HG03139 (cell line): Measurements from ENCODE around the gene VAV3.
"Not testable (repeated sequence)": the region's sequence is repeated elsewhere in the genome, so short reads cannot be mapped to it uniquely, and the experiment has no call there.

Experiments used
- ATAC-seq: cut with Tn5 transposase; IDR thresholded peaks from one replicate; pipeline ENCODE4 v1.9.1; 2021; ENCODE audit not compliant: unreplicated experiment

The VAV3 gene

DNA sequence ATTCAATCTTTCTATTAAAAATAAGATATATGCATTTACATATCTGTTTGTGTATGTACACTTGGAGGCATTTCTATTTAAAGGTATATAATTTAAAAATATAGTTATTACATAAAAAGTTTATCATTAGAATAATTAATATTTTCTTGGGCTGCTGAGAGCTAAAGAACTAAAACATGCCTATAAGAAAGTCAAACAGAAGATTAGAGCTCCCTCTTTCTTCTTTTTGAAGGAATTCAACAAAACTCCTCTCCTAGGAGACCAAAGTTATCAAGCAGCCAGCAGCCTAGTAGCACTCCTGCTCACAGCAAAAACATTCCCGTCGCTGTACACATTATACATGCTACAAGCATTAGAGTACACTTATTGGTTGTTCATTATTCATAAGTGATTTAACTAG lies 216.4 kb downstream of the VAV3 start:
- no peak for ATAC-seq

DNA sequence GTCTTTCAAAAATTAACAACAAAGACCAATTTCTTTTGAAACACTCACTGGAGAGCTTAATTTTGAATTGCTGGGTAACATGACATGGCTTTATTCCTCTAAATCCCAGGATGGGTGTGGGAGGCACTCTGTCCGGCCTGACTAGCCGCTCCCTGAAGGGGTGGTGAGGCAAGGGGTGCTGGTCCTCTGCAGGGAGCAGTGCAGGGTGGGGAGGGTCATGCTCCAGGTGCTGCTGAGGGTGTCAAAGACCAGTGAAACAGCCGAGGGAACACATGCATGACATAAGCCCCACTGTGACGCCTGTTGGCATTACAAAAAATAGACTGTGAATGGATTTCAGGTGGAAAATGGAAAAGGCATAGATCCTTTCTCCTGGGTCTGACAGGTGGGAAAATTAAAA lies 223.7 kb downstream of the VAV3 start:
- ATAC-seq, result no peak

GRCh38 chr1:107740579-107740978 lies 224.4 kb downstream of the VAV3 start:
- ATAC-seq, result no peak

DNA sequence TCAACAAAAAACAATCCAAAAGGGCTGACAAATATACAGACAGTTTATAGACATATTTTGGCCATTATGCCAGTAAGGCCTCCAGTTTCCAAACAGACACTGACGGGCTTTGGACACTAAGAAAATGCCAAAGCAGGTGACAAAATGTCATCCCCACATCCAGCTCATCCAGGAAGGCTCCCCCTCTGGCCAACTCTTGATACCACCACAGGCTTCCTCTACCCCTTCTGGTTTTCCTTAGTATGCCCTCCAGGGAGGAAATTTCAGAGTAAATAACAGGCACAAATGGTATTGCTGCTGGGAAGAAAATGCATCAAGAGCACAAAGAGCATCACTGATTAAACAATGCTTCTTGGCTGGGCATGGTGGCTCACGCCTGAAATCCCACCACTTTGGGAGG lies 225.3 kb downstream of the VAV3 start:
- no peak for ATAC-seq

GRCh38 chr1:107739201-107739600 lies 225.8 kb downstream of the VAV3 start:
- no peak for ATAC-seq

DNA sequence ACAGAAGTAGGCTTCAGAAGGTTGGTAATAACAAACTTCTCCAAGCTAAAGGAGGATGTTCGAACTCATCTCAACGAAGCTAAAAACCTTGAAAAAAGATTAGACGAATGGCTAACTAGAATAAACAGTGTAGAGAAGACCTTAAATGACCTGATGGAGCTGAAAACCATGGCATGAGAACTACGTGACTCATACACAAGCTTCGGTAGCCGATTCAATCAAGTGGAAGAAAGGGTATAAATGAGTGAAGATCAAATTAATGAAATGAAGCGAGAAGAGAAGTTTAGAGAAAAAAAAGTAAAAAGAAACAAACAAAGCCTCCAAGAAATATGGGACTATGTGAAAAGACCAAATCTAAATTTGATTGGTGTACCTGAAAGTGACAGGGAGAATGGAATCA lies 231.6 kb downstream of the VAV3 start:
- not testable (repeated sequence) for ATAC-seq

DNA sequence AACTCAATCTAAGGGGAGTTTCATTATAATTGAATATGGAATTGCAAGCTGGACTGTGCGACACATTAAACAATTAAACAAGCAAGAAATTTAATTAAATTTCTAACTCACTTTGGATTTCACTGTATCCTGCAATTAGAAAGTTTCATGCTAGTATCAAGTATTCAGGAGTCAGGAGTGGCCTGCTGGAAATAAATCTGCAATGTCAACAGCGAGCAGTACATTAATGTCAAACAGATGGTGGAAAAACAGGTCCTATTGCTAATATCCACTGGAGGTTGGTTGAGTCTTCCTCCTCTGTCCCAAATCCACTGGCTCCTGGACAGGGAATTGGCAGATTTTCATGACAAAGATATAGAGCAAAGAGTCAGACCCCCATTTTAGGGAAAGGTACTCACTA lies 237.1 kb downstream of the VAV3 start:
- ATAC-seq, result no peak

DNA sequence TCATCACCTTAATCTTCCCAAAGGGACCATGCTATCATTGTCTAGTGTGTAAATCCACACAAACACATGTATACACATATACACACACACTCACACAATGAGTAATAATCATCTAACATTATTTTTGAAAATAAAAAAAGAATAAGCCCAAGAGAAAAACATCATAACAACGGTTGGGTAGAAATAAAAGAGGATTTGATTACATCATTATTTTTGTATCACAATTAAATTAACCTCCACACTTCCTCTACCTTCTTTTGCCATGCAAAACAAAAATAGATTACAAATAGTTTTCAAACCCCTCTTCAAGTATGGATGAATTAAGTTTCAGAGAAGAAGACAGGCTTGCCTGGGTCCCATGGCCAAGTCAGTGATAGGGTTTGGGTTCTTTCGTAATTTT lies 238.1 kb downstream of the VAV3 start:
- ATAC-seq, result no peak

GRCh38 chr1:107724648-107725047 lies 240.3 kb downstream of the VAV3 start:
- no peak for ATAC-seq

GRCh38 chr1:107720210-107720609 lies 244.8 kb downstream of the VAV3 start:
- ATAC-seq, result not testable (repeated sequence)

DNA sequence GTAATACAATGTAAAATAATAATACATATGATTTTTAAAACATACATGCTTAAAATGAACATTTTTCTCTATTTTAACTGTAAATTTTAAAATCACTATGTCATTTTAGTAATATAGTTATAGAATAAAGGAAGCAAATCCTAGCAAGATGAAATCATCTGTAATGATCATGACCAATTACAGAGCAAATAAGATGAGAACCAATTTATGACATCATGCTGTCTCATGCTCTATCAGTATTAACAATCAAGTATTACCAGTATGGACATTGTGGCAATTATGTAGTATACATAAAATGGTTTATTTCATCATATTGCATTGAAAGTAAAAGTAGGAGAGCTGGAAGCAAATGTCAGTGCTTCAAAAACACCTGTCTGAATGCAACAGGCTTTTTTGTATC lies 255.0 kb downstream of the VAV3 start:
- ATAC-seq, result no peak

GRCh38 chr1:107707111-107707510 lies 257.9 kb downstream of the VAV3 start:
- ATAC-seq, result no peak

- ATAC-seq, result no peak
These were observed 258.8 kb downstream of the VAV3 start for GRCh38 chr1:107706182-107706581.

- no peak for ATAC-seq
These were observed 260.1 kb downstream of the VAV3 start for GRCh38 chr1:107704911-107705310.

DNA sequence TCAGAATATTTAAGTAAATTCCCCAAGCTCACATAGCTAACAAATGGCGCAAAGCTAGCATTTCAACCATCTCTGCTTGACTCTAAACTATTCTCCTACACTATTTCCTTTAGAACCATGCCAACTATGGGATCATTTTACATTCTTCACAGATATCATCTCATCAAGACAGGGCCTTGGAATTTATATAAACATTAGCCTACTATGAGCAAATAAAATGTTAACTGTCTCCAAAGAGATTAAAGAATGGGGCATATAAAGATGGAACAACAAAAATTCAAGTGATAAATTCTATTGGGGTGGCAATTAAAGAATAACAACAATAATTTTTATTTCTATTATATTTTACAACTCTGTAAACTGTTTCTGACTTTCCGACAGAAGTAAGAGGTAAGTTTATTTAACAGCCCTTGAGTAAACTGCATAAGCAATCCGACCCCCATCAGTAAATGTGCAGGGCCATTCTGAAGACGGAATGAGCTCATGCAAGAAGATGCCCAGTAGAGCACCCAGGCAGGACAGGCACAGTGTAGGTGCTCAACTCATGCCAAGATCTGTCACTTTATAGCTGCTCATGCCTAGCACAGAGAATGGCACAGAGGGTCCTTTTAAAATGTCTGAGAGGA lies 261.9 kb downstream of the VAV3 start:
- no peak for ATAC-seq

GRCh38 chr1:107700651-107701050 lies 264.3 kb downstream of the VAV3 start:
- not testable (repeated sequence) for ATAC-seq

DNA sequence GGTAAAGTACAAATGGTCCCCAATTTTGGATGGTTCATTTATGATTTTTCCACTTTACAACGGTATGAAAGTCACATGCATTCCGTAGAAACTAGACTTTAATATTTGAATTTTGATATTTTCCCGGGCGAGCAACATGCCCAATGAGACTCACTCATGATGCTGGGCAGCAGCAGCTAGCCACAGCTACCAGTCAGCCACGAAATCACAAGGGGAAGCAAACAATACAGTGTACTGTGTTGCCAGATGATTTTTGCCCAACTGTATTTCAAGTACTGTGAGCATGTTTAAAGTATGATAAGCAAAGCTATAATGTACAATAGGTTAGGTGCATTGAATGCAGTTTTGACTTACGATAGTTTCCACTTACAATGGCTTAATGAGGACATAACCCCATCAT lies 266.8 kb downstream of the VAV3 start:
- ATAC-seq, result no peak

- no peak for ATAC-seq
These were observed 269.6 kb downstream of the VAV3 start for GRCh38 chr1:107695341-107695740.

- no peak for ATAC-seq
These were observed 272.2 kb downstream of the VAV3 start for GRCh38 chr1:107692580-107693345.

DNA sequence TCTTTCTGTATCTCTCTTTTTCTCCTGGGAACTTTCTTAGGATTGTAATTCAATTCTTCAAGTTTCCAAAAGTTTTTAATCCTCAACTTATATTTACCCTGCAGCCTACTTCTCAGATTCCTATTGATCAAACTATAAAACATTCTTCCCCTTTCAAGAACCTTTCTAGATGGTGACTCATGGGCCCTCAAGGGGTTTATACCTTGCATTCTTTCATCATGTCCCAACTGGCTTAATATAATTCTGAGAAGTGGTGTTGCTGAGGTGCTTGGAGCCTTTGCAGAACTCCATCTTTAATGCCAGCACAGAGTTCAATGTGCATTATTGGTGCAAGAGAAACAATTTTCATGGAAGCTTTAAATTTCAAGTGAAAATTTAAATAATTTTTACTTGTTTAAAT lies 273.4 kb downstream of the VAV3 start:
- no peak for ATAC-seq

- no peak for ATAC-seq
These were observed 274.5 kb downstream of the VAV3 start for GRCh38 chr1:107690491-107690890.

DNA sequence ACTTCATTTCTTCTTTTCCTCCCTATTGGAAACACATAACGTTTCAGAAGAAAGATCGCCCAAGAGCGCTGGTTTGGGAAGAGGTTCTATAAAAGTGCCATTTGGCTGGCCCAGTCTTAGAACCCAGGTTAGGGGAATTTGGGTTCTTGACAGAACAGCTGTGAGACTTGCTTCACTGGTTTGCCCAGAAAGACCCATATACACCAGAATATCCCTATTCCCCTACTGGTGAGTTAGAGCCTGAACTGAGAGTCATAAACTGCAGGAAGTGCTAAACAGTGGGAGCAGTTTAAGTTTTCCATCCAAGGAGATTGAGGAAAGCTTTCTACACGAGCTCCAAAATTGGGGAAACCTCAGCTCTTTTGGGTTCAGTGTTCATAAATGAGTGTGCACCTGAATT lies 275.2 kb downstream of the VAV3 start:
- no peak for ATAC-seq

DNA sequence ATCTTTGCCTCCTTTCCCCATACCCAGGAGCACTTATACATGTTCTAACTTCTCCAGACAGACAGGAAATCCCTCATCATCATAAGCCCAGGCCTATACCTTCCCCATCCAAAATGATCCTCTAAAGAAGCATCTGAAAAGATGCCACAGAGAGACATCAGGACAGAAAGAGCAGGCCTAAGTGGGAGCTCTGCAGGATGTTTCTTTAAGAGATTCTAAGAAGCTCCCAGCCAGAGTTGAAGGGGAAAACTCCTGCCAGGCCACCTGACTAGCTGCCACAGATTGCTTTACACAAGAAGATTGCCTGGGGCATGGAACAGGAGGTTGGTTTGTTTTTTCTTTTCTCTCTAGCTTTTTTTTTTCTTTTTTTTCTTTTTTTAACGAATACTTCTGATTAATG lies 275.8 kb downstream of the VAV3 start:
- ATAC-seq, result no peak
